ENCODE results near the gene AMIGO3.

- TF ChIP-seq ZNF24 (tag by site-specific recombination; IDR thresholded peaks at IDR 0.05) (no peak), ZNF274 (IDR thresholded peaks at IDR 0.05; ENCODE audit: low read length) (no peak), ZNF274 (tag by site-specific recombination; IDR thresholded peaks at IDR 0.05; ENCODE audit: borderline replicate concordance) (no peak), PRDM4 (tag by site-specific recombination; IDR thresholded peaks at IDR 0.05) (no peak), ZNF169 (tag by site-specific recombination; IDR thresholded peaks at IDR 0.05) (no peak), ZNF354C (tag by site-specific recombination; IDR thresholded peaks at IDR 0.05; ENCODE audit: borderline replicate concordance, low read depth) (no peak), ZBTB7A (tag by site-specific recombination; IDR thresholded peaks at IDR 0.05; ENCODE audit: low read depth) (no peak), PBX3 (CRISPR knock-in tag; IDR thresholded peaks at IDR 0.05) (no peak), ZNF214 (tag by site-specific recombination; IDR thresholded peaks at IDR 0.05; ENCODE audit: borderline replicate concordance) (no peak), CTCF (tag by site-specific recombination; IDR thresholded peaks at IDR 0.05) (no peak), ZFP69B (tag by site-specific recombination; IDR thresholded peaks at IDR 0.05) (no peak), ZNF529 (tag by site-specific recombination; IDR thresholded peaks at IDR 0.05; ENCODE audit: insufficient replicate concordance) (no peak), ZNF639 (tag by site-specific recombination; IDR thresholded peaks at IDR 0.05) (no peak), ZNF623 (tag by site-specific recombination; IDR thresholded peaks at IDR 0.05) (no peak), MZF1 (tag by site-specific recombination; IDR thresholded peaks at IDR 0.05; ENCODE audit: borderline replicate concordance) (no peak)
These were observed 9.6 kb downstream of the AMIGO3 start for GRCh38 chr3:49709852-49710251.

Measured in HEK293 (cell line).